ENCODE measurements around the gene LAMB1. TPM values are rescaled to one million over a fixed set of nuclear protein-coding genes. Genes with fewer than 3 reads are reported as not detected.

Gene LAMB1
- total RNA-seq, 1 experiment from 2014 or later = 147 TPM

DNA sequence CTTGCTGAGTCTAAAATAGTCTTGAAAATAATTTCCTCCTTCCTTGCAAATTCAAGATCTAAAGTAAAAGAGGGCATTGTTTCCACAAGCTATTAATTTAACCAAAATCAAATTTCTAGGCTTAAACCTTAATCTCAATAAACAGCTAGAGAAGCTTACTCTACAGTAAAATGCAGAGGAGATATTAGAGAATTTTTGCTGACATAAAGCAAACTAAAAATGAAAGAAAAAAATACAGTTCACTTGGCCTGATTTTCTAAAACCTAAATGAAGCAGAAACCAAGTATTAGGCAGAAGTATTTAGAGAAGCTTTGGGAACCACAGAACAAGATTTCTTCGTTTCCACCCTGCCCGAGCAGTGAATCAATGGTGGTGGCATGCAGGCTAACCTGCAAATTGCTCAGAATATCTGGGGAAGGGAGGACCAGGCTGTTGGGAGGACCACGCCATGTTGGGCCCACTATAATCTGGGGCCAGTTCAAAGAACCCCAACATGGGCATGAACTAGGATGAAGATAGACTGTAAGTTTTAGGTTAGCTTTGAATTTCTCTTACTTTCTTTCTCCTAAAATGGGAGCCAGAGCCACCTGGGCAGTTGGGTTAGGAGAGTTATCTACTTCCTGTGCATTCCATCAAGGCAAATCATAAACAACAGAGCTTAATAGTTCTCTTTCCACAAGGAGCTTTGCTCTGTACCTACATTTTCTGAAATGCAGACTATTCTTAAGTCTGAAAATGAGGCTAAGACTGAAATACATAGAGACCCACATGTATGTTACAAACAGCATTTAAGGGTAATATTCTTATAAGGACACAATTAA, 4.1 kb downstream of the LAMB1 start:
- peak; percentile 20 for DNase-seq (ENCODE audit: low read depth)

DNA sequence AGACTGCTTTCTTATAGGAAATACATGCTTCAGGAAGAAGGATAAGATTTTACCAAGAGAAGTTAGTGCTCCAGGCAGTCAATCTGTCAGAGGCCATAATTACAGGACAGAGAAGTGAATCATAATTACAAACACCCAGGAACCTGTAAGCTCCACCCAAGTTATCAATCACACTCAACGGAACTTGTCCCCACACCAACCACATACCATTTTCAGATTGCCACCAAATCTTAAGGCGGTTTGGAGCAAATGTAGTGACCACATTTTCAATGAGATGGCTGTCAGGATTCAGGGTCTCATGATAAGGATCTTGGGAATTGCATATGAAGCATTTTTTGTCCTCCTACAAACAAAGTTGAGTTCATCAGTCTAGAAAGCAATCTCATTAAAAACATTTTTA, 4.8 kb downstream of the LAMB1 start:
- DNase-seq (ENCODE audit: low read depth) = peak; percentile 78

DNA sequence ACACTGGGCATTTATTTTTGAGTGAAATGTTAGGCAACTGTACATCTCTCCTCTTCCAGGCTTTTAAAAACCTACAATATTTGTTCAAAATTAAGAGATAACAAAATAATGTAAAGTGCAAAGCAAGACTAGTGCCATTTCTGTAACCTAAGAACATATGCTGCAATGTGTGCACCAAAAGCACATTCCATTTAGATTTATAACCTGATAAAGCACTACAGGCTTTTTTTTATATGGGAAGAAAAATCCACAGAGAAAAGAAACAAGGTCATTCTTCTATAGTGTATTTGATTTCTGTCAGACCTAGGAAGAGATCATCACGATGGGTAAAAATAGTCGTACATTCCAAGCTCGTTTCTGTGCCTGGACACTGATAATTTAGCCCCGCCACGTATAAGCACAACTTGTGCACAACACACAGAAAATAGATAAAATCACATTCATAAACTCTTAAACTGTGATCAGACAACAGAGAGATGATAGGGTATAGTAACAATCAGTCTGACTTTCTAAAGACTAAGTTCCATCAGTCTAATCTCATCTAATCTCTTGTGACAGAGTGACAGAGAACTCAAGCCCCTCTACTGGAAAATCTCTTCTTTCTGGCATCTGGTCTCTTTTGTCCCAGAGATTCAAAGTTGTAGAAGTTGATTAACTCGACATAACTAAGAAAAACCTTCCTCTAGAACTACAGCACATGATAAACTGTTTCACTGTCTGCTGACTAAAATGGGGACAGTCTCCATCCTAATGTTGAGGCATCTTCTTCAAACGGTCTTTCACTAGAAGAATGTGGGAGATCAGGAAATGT, 6.7 kb downstream of the LAMB1 start:
- peak; percentile 70 for DNase-seq (ENCODE audit: low read depth)

DNA sequence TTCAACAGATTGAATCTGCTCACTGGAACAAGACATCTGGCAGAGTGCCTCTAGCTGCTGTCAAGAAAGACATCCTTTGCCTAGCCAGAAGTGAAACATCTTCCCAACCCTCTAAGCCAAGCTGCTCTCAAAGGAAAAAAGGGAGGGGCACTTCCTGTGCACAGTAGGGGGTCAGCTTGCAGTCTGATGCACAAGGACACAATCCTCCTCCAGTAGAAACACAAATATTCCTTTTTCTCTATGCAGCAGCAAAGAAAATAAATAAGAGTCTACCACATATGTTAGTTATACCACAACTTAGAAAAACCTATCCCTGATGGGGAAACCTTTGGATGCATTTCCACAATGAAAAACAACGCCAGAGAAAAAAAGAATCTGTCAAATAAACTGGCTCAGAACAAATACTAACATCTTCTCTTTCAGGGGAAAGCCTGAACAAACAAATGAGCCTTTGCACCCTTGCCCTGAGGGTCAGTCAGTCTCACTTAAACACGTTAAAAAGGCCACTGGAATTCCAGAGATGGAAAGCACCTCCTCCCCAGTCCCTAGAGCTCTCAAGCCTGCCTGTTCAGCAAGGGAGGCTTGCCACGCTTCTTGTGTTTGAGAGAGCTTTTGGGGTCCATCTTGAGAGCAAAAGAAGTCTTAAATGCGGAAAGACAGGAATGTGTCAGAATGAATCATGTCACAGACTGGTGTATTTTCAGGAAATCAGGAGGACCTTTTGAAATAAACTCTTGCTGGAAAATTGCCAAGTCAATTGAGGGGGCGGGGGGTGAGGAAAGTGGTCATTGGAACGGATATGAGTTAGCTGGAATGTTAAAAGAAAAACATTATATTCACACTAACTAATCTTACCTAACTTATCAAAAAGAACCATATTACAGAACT, 7.5 kb downstream of the LAMB1 start:
- DNase-seq (ENCODE audit: low read depth) = peak; percentile 93

DNA sequence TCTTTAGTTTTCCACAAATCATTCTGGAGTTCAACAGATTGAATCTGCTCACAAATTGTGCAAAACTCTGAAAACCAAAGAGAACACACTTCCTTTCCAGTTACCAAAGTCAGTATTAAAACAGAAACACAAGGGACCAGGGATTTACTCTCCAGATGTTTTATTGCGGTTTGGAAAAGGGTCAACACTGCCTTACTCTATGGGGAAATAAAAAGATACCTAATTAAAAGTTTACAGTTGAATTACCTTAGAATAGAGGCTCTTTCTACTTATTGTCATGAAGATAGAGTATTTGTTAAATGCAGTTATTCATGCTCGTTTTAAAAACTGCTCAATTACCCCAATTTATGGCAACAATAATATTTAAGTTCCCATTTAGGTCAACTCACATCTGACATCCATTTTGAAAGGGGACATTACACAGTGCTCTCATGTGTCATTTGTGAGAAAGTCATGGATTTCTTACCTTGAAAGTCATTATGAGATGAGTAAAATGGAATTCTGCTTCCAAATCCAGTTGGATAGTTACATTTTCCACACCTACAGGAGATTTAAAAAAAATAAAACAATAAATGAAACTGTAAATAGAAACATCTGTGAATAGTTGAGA, 8.4 kb downstream of the LAMB1 start:
- DNase-seq (ENCODE audit: low read depth) = peak; percentile 65

DNA sequence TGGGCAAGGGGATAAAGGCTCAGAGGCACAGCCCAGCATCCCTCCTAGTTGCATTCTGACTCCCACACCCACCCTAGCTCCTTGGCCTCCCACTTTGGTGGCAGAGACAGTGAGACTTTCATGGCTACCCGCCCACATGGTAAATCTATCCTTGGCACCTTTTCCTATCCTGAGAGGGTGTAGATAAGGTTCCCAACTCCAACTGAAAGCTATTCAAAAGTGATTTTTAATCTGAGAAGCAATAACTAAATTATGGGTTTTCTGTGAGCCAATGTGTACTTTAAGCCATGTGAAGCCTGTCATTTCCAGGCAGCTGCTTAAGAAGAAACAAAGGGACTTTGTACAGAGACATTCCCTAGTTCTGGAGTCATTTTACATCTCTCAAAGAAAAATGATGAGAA, 9.1 kb downstream of the LAMB1 start:
- peak; percentile 37 for DNase-seq (ENCODE audit: low read depth)

DNA sequence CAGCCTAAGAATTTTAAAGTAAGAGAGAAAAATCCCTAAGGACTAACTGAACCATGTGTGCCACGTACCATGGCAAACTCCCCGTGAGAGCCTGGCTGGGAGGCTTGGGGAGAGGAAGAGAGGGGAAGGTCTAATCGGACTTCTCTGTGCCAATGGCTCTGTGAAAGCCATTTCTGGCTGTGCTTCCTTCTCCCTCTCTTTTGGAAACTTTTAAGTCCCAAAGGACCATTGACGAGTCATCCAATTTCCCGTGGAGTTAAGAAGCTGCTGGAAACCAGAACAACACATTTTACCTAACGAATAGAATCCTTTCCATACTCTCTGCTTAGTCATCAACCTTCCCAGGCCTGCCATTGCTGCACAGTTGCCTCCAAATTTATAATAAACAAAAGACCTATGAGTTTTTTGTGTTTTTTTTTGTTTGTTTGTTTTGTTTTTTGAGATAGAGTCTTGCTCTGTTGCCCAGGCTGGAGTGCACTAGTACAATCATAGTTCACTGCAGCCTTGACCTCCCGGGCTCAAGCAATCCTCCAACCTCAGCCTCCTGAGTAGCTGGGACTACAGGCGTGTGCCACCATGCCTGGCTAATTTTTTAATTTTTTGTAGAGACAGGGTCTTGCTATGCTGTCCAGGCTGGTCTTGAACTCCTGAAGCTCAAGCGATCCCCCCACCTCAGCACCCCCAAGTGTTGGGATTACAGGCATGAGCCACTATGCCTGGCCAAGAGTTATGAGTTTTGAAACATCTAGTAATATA, 13.2 kb downstream of the LAMB1 start:
- DNase-seq (ENCODE audit: low read depth) = peak; percentile 77

DNA sequence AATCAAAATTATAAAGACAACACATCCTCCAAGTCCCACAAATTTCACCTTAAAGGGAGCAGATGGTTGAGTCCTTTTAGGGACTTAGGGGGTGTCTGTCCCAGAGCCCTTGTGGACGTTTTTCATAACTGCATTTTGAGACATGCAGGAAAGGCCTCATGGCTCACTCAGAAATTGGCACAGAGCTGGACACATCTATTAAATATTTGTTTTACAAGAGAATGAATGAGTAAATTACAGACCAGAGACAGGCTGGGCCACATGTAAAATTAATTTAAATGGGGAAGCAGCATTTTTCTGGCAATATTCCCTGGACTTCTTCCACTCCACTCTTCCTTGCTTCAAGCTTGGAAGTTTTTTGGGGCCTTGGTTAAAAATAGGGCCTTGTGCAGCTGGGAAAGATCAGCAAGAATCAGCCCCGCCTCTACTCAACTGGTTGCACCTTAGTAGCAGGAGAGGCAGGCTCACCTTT, 20.0 kb downstream of the LAMB1 start:
- no peak for DNase-seq (ENCODE audit: low read depth)

DNA sequence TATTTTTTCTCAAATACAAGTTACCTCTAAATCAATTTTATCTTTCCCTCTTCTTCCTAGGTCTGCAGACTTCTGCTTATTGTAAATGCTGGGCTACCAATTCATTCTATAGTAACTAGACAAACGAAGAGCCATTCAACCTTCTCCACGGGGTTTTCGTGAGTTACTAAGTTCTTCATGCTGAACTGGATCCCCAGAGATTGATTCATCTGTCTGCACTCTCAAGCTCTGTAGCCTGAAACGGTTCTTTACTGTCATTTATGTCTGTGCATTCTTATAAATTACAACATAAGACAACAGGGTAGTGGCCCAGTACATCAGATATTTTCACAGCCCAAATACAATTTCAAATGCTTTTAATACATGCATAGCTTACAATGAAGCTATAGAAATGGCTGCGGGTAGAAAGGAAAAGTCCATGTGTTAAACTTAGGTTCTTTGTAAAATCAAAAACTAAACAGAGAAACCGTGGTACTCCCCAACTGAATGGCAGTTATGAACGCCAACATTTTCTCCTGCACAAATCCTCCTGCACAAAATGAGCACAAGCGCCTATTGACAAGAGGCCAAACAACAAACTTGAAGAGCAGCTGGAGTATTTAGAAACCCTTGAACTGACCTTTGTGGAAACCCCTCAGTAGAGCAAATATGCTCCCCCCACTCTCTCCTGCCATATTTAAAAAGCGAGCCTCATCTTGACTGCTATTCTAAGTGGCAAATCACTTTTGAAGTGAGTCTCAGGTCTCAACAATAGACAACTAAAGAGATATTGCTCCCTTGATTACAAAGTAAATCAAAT, 20.7 kb downstream of the LAMB1 start:
- peak; percentile 24 for DNase-seq (ENCODE audit: low read depth)

DNA sequence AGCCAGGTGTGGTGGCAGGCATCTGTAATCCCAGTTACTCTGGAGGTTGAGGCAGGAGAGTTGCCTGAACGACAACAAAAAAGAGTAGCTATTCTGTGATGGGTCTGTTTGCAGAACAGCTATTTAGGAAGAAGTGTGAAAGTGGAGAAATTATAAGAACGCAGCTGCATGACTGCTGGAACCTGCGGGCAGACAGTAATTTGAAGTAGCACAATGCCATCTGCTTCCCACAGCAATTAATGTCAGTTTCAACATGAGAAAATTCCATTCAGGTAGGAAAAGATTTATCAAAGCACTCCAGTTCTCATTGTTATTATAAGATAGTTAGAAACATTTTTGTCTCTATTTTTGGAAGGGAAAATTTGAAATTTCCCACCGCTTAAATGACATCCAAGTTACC, 21.5 kb downstream of the LAMB1 start:
- DNase-seq (ENCODE audit: low read depth) = no peak

DNA sequence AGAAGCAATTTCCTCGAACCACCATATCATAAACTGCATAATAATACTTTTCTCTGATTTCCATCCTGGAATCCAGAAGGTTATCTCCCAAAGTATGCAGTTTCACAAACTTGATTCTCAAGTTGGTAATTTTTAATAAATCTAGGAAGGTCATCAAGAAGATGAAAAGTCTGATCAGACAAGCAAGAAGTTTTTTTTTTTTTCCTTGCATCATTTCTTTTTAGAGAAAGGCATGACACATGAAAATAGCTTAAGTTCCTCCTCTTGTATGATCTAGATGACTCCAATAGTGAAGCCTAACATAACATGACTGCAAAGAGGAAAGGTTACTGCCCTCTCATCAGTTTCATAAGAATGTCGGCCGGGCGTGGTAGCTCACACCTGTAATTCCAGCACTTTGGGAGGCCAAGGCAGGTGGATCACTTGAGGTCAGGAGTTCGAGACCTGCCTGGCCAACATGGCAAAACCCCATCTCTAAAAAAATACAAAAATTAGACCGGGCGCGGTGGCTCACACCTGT, 22.2 kb downstream of the LAMB1 start:
- no peak for DNase-seq (ENCODE audit: low read depth)

DNA sequence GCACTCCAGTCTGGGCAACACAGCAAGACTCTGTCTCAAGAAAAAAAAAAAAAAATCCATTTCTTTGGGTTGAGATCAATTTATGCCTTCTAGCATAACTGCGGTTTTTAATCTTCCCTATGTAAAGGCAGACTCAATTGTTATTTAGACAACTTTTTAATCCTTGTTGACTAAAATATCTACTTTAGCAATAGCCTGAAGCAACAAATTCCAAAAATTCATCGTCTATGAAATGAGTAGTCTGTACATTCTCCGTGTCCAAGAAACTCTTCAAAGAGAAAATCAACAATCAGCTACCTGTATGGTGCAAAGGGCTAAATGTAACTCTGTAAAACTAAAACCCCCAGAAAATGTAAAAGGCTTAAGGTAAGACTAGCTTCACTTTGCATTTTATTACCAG, 22.8 kb downstream of the LAMB1 start:
- no peak for DNase-seq (ENCODE audit: low read depth)

DNA sequence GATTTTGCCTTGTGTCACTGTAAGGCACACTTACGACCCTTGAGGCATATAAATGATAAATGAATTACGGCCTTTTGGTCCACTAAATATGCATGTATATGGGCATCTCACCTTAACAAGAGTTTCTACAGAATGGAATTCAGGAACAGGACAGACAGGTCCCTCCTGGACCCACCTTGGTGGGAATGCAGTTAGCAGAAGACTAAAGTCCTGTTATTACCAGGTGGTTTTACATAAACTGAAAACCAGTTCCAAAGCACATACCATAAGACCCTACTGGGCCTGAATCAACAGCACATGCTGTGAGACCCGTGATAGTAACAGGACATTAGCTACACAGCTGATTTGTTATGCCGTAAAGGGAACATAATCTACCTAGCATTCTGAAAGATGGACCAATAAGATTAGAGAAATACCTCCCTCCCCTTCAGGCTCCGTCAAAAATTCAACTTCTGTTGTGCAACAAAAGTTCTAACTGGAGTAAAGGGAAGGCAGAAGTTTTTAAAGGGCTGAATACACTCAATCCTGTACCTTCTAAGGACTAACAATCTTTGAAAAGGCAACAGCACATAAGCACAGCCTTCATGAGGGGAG, 24.0 kb downstream of the LAMB1 start:
- DNase-seq (ENCODE audit: low read depth) = no peak

DNA sequence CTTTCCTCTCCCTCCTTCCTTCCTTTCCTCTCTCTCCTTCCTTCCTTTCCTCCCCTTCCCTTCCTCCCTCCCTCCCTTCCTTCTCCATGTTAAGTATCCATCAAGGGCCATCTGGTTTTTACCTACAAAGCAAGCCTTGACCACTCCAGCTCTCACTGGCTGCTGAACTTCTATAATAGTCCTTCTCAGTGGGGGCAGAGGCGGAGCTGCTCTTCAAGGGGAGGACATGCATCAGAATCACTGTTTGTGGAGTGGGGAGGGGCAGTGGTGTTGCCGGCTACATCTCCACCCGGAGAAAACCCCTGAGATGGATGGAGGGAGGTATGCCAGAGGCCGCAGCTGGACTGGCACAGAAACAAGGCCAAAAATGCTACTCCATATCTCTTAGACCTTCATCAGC, 25.9 kb downstream of the LAMB1 start:
- DNase-seq (ENCODE audit: low read depth) = no peak

DNA sequence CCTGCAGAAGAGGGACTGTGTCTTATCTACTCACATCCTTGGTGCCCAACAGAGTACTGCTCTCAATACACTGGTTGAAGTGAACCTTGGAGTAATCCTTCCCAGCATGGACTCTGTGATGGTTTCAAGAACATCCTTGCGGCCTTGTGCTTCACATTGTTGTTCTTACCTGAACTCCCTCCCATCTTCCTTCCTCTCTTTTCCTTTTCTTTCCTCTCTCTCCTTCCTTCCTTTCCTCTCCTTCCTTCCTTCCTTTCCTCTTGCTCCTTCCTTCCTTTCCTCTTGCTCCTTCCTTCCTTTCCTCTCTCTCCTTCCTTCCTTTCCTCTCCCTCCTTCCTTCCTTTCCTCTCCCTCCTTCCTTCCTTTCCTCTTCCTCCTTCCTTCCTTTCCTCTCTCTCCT, 26.3 kb downstream of the LAMB1 start:
- DNase-seq (ENCODE audit: low read depth) = no peak

DNA sequence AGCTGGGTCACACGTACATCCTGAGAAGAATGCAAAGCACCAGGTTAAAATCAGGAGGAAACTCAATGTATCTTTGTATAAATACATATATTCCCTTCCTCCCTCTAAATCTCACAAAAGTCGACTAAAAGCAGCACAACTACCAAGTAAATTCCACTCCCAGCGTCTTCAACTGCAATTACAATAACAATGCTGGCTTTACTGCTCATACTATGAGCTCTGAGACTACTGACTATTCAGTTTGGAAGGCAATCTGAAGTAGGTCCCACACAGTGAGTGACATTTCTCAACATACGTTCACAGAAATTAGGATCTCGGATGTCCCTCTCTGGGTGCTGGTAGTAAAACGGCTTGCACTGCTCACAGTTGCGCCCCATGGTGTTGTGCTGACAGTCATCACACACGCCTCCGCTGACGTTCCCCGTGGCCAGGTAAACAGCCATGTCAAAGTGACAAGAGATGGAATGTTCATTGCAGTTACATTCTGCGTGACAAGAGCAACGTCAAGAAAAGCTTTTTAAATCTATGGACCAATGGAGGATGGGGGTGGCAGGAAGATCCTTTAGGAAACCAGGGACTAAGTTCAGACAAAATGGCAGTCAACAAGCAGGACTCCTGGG, 27.5 kb downstream of the LAMB1 start:
- DNase-seq (ENCODE audit: low read depth) = no peak

DNA sequence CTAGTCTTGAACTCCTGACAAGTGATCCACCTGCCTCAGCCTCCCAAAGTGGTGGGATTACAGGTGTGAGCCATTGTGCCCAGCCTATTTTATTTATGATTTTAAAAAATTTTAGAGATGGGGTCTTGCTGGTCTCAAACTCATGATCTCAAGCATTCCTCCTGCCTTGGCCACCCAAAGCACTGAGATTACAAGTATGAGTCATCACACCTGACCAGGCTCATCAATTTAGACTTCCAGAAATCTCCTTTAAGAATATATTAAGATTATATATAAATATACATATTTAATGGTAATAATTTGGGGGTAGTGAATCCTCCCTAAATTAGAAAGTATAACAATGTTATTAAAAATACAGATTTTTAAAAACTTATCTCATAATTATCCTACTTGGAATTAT, 29.1 kb downstream of the LAMB1 start:
- DNase-seq (ENCODE audit: low read depth) = no peak

DNA sequence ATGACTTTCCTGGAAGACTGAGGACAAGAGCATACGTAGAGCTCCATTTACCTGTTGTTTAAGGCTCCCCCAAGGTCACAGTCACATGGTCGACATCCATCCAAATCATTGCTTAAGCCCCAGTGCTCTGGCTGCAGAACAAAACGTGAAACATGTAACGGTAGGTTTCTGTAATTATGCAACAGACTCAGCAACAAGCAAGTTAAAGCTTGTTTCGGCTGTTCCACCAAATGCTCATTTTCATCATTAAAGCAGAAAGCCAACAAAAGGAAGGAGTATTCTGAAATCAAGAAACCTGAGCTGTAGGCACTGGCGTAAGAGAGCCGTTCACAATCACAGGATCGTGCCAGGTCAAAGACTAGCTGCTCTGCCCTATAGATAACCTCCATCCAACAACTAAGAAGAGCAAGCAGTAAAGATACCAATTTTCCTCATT, 30.0 kb downstream of the LAMB1 start:
- no peak for DNase-seq (ENCODE audit: low read depth)

DNA sequence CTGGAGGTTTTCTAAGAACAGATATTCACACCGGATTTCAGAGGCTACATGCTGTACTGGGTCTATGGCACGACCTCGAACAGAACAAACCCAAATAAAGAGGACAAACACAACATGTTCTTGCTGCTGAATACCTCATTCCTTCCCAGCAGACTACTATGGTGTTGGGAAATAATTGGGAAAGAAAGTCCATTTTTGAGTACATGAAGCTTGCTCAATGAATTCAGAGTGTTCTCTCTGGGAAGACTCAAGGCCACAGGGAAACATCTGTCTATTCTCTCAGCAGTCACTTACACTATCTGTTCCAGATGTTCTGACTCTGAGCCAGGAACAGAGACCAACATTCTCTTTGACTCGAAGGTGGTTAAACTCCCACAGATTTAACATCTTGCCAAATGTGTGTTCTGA, 30.9 kb downstream of the LAMB1 start:
- peak; percentile 86 for DNase-seq (ENCODE audit: low read depth)

All from RPMI7951 (cell line).